HG03558 (cell line): ENCODE measurements around the gene MACROD2.
"Not testable (repeated sequence)": the region's sequence is repeated elsewhere in the genome, so short reads cannot be mapped to it uniquely, and the experiment has no call there.

Experiments used
- ATAC-seq: cut with Tn5 transposase; IDR thresholded peaks from one replicate; pipeline ENCODE4 v1.9.1; 2021; ENCODE audit warnings: moderate number of reproducible peaks; ENCODE audit not compliant: unreplicated experiment; ENCODE audit errors: extremely low read depth

Gene MACROD2

DNA sequence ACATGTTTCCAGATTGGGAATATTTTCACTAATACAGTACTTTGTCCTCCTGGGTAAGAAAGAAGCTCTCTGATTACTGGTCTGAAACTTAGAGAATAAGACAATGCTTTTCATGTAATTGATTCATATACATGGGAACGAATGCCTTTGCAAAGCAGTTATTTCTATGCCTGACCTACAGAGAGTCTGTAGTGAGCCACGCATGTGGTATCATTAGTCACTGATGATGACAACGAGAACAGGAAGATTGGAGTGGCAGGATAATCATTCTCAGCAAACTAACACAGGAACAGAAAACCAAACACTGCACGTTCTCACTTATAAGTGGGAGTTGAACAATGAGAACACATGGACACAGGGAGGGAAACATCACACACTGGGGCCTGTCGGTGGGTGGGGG is 1382.3 kb downstream of the MACROD2 start:
- not testable (repeated sequence) for ATAC-seq

DNA sequence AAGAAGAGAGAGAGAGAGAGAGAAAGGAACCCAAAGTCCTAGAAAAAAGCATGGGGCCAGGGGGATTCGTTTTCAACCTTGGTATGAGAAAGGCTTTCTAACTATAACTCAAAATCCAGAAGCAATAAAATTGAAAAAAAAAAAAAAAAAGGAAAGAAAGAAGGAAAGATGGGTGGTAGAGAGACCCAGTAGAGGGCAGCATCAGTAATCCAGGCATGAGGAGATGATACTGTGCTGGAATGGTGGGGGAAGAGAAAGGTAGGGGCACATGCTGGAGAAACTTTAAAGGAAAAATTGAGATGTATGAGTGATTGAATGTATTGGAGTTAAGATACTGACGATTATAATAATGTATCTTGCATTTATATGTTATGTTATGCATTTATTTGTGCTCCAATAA is 1382.8 kb downstream of the MACROD2 start:
- ATAC-seq, result no peak

- ATAC-seq, result no peak
Observed at GRCh38 chr20:15379681-15380296, 1384.5 kb downstream of the MACROD2 start.

DNA sequence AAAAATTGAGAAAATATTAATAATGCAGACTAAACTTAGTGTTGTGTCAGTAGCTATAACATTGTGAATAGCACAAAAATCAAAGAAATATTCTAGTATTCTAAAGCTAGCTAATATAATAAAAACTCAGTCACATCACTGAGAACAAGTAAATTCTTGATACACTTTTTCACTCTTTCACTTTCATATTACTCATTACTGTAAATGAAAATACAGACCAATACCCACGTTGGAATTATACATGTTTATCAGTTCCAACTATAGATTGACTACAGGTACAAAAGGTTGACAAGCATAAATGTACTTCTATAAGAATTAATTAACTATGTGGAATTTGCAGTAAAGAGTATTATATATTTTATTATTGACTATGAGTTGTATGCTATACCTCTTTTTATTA is 1385.5 kb downstream of the MACROD2 start:
- ATAC-seq, result no peak

DNA sequence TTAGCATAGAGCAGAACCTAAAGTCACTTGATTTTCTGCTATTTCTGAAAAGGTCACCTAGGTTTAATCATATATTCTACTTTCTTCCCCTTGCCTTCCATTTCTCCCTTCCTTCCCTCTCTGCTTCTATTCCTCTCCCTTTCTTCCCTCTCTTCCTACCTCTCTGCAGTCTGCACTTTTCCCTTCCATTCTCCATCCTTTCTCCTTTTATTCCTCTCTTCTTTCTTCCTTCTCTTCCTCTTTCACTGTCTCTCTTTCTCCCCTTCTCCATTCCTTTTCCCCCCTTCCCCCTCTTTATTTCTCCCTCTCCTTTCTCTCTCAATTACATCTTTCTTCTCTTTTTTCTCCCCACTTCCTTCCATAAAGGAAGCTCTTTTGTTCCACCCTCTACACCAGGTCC is 1391.9 kb downstream of the MACROD2 start:
- no peak for ATAC-seq

DNA sequence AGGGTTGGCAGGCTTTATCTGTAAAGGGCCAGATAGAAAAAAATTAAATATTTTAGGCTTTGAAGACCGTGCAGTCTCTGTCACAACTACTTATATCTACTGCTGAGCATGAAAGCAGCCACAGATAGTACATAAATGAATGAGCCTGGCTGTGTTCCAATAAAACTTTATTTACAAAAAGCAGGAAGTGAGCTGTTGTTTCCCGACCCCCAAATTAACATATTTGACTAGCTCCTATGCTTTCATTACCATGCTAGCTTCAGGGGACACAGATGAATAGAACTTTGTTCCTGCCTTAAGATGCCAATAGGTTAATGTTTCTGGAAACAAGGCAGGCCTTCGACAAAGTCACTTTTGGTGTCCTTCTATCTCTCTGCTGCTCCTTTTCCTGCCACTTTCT is 1400.1 kb downstream of the MACROD2 start:
- no peak for ATAC-seq

DNA sequence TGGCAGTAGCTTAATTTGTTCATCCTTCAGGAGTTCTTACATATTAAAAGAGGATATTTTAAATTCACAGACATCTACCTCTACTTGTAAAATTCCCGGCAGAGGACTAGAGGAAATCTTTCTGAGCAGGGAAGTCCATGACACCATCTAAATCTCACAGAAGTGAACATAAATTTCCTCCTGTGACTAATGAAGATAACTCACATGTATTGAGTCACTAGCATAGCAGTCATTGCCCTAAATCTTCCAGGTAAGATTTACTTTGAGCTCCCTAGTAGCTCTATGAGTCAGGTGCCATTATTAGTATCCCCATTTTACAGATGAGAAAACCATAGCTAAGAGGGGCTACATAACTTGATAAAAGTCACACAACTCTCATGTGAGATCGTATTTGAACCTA is 1400.7 kb downstream of the MACROD2 start:
- ATAC-seq, result no peak

GRCh38 chr20:15396900-15397299 is 1401.6 kb downstream of the MACROD2 start:
- no peak for ATAC-seq

- ATAC-seq, result no peak
Observed at GRCh38 chr20:15399781-15400180, 1404.5 kb downstream of the MACROD2 start.

GRCh38 chr20:15406072-15406471 is 1410.8 kb downstream of the MACROD2 start:
- no peak for ATAC-seq

DNA sequence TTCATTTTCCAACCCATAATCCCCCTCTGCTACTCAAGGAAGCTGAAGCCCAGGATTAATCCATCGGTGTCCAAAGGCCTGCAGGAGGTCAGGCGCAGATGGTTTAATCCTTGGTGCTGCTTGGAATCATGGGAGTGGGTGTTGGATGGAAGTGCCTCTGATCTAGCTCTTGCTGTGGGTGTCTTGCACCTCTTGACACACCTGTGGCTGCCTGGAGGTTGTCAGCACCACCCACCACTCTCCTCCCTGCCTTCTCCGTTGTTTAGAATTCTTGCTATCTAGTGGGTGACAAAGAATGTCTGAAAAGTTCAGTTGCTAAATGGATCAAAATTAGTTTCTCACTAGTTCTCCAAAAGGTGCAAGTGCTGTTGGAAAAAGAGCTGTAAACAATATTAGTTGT is 1416.5 kb downstream of the MACROD2 start:
- no peak for ATAC-seq

- no peak for ATAC-seq
Observed at GRCh38 chr20:15415908-15416307, 1420.6 kb downstream of the MACROD2 start.

DNA sequence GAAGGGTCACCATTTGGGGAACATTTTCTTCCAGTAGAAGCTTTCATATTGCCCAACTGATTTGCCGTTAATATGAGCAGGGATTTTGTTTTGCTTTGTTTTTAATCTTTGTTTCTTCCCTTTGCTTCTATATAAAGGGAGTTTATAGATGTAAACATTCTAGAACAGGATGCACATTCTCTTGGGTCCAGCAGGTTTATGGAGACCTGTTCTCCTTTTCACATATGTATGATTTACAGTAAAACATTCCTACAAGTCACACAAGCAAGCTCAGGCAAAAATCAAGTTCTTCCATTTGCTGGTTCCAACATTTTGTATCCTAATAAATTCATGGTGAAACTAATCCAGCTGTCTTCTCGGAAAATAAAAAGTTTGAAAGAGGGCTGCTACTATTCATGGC is 1424.5 kb downstream of the MACROD2 start:
- ATAC-seq, result no peak

- ATAC-seq, result no peak
Observed at GRCh38 chr20:15422966-15423365, 1427.7 kb downstream of the MACROD2 start.

- no peak for ATAC-seq
Observed at GRCh38 chr20:15439551-15439950, 1444.2 kb downstream of the MACROD2 start.

- no peak for ATAC-seq
Observed at GRCh38 chr20:15440049-15440820, 1444.9 kb downstream of the MACROD2 start.

GRCh38 chr20:15445056-15445840 is 1449.9 kb downstream of the MACROD2 start:
- ATAC-seq, result no peak

DNA sequence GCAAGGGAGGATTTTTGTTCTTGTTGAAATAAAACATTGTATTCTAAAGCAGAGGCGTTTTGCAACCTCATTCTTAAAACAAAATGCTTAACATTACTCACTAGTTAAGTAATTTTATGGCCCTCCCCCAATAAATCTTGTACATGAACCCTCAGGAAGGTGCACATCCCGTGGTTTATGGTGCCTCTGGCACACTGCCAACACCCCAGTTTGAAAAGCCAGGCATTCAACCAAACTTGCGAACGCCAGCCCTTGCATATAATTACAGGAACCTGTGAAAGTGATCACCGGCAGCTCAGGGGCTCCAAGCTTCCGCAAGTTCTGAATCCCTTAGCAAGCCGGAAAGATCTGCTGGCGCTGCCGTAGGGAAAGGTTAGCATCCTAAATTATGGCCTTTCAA is 1451.1 kb downstream of the MACROD2 start:
- no peak for ATAC-seq

DNA sequence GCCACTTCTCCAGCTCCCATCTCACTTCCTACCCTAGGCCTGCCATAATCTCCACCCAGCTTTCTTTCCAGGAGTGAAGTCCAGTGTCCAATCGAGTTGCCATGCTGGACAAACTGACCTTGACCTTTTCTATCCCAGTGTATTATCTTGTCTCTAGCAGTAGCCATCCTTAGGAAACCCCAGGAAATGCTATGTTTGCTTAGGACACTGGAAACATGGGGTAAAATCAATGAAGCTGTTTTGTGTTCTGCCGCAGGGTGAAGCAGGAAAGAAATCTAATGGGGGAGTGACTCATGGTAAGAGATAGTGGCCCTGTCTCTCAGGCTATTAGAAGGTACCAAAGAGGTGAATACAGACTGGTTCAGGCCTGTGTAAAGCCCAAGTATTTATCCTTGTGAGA is 1452.2 kb downstream of the MACROD2 start:
- ATAC-seq, result no peak

DNA sequence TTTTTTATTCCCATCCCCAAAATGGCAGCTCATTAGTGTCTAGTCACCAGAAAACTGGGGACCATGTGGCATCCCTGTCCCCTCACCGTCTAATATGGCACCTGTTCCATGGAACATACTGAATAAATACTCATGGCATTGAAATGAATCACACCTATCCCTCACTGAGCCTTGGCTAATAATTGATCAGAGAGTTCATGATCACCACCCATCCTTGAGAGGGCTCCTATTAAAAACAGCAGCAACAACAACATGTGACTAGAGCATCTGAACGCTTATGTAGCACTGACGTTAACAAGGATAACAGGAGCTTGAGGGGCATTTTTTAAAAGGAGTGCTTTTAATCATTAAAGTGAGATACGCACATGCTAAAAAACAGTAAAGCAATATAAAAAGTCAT is 1453.7 kb downstream of the MACROD2 start:
- ATAC-seq, result no peak

GRCh38 chr20:15451241-15451640 is 1455.9 kb downstream of the MACROD2 start:
- ATAC-seq, result no peak
